ENCODE results near the gene PALM. TPM values are rescaled to one million over a fixed set of nuclear protein-coding genes. Genes with fewer than 3 reads are reported as not detected.

PALM gene
- total and polyA plus RNA-seq, 5 experiments from 2014 or later: not detected

DNA sequence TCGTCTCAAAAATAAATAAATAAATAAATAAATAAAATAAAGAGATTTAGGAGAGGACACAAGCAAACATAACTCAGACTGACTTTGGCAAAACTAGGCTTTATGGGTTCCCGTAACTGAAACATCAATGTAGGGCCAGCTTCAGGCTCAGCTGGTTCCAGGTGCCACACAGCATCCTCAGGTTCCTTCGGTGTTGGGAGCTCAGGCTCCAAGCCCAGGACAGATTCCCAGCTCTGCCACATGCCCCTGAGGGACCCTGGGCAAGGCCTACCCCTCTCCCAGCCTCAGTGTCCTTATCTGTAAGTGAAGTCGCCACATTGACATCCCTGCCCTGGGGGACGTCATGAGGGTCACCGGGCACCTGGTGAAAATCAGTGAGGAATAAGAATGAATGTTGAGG is 60.9 kb downstream of the PALM start:
- Mint-ChIP-seq H3K27me3 (peaks cover 4 to 15% (median 6%) of the 10 kb centered on the region in 5 donors), H3K36me3 (no peaks in the 10 kb centered on the region), H3K27ac (no peak overlapping the region), H3K9me3 (peaks cover 0 to 2% (median 0%) of the 10 kb centered on the region in 9 donors), H3K4me1 (peaks cover 0 to 5% (median 3%) of the 10 kb centered on the region in 4 donors), H3K4me3 (no peak overlapping the region)
- POLR2A ChIA-PET: interaction anchor here (0.6 to 0.7 kb wide), 5 partner anchors 32 to 613 kb away, joined by 3 to 6 read pairs (median 4); no protein-coding TSS in a partner anchor
- no peak for DNase-seq
- ATAC-seq: no peak

DNA sequence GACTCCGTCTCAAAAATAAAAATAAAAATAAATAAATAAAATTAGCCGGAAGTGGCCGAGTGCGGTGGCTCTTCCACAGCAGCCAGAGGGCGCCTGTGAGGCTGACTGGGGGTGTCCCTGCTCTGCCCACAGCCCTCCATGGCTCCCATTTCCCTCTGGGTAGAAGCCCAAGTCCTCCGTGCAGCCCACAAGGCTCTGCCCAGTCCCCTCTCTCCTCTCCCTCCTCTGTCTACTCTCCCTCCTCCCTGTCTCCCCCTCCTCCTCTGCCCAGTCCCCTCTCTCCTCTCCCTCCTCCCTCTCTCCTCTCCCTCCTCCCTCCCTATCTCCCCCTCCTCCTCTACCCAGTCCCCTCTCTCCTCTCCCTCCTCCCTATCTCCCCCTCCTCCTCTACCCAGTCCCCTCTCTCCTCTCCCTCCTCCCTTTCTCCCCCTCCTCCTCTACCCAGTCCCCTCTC is 62.6 kb downstream of the PALM start:
- Mint-ChIP-seq H3K27me3 (peaks cover 4 to 15% (median 6%) of the 10 kb centered on the region in 5 donors), H3K9me3 (peaks cover 0 to 2% (median 0%) of the 10 kb centered on the region in 9 donors), H3K4me3 (no peak overlapping the region), H3K36me3 (no peaks in the 10 kb centered on the region), H3K27ac (no peak overlapping the region), H3K4me1 (peaks cover 0 to 5% (median 3%) of the 10 kb centered on the region in 4 donors)
- POLR2A ChIA-PET: no interaction called here
- DNase-seq (peak in 1 of 10 donors; percentile 10), ATAC-seq (peak in 1 of 2 donors; percentile 36)

DNA sequence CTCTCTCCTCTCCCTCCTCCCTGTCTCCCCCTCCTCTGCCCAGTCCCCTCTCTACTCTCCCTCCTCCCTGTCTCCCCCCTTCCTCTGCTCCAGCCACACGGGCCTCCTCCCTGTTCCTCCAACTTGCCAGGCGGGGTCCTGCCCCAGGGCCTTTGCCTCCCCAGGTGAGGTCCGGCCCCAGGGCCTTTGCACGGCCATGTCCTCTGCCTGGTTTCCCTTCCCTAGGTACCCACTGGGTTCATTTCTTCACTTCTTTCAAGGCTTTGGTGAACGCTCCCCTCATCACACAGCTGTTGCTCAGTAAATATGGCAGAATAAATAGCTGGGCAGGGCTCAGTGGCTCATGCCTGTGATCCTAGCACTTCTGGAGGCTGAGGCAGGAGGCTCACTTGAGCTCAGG is 63.3 kb downstream of the PALM start:
- H3K9me3 Mint-ChIP-seq: peaks cover 0 to 2% (median 0%) of the 10 kb centered on the region in 9 donors
- no peak for ATAC-seq
- DNase-seq: no peak
- H3K27me3 Mint-ChIP-seq: peaks cover 2 to 12% (median 4%) of the 10 kb centered on the region in 5 donors
- POLR2A ChIA-PET: no interaction called here
- H3K36me3 Mint-ChIP-seq: no peaks in the 10 kb centered on the region
- H3K4me3 Mint-ChIP-seq: no peak overlapping the region
- H3K27ac Mint-ChIP-seq: peak overlapping the region in 2 of 10 donors; percentile 5 to 40
- peaks cover 0 to 5% (median 3%) of the 10 kb centered on the region in 4 donors for H3K4me1 Mint-ChIP-seq

DNA sequence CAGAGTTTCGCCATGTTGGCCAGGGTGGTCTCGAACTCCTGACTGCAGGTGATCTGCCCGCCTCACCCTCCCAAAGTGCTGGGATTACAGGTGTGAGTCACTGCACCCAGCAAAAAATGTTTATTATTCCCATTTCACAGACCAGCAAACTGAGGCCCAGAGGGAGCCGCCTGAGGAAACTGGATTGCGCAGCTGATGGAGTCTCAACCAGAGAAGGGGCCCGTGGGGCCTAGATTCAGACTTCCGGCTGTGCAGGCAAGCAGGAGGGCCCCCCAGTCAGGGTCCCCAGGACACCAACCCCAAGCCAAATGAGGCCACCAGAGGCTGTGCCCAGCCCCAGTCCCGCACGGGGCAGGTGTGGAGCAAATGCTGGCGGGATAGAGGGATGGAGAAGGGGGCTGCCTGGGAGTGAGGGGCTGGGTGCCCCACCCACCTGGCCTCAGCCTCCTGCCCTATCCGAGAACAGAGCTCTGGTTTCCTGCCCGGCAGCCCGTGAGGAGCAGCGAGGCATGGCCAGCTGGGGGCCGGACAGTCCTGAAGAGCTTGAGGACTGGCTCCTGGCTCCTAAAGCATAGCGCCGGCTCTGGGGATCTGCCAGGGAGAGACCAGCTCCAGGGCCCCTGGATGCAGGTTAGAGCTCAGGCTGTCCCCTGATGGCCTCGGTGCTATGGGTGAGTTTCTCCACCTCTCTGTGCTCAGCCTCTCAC is 64.1 kb downstream of the PALM start:
- POLR2A ChIA-PET: interaction anchor here (0.5 to 0.9 kb wide), 2 partner anchors 9 to 199 kb away, joined by 5 read pairs; no protein-coding TSS in a partner anchor
- no peak for DNase-seq
- Mint-ChIP-seq H3K36me3 (no peaks in the 10 kb centered on the region), H3K4me3 (no peak overlapping the region), H3K4me1 (peaks cover 0 to 5% (median 3%) of the 10 kb centered on the region in 4 donors), H3K27me3 (peaks cover 0 to 9% (median 4%) of the 10 kb centered on the region in 5 donors), H3K9me3 (peaks cover 0 to 2% (median 0%) of the 10 kb centered on the region in 9 donors), H3K27ac (no peak overlapping the region)
- ATAC-seq: no peak

DNA sequence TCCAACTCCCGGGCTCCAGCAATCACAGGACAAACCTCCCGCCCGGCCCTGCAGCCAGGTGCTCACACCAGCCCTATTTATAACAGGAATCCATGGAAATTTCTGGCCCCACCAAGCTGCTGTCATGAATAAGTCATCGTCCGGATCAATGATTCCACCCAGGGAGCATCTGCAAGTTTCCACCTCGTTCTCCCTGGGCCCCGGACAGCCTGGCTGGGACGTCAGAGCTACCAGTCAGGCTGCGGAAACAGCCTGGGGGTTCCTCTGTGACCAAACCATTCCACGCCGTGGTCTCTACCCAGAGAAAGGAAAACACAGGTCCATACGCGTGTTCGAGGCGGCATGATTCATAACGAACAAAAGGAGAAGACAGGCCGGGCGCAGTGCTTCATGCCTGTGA is 67.8 kb downstream of the PALM start:
- ATAC-seq: no peak
- H3K27me3 Mint-ChIP-seq: peaks cover 0 to 3% (median 1%) of the 10 kb centered on the region in 5 donors
- H3K4me3 Mint-ChIP-seq: no peak overlapping the region
- no peaks in the 10 kb centered on the region for H3K36me3 Mint-ChIP-seq
- no peaks in the 10 kb centered on the region for H3K4me1 Mint-ChIP-seq
- peak overlapping the region in 1 of 10 donors; percentile 40 for H3K27ac Mint-ChIP-seq
- POLR2A ChIA-PET: interaction anchor here (0.6 kb wide), 1 partner anchor 194 kb away, joined by 6 read pairs; no protein-coding TSS in a partner anchor
- no peak for DNase-seq
- no peaks in the 10 kb centered on the region for H3K9me3 Mint-ChIP-seq

DNA sequence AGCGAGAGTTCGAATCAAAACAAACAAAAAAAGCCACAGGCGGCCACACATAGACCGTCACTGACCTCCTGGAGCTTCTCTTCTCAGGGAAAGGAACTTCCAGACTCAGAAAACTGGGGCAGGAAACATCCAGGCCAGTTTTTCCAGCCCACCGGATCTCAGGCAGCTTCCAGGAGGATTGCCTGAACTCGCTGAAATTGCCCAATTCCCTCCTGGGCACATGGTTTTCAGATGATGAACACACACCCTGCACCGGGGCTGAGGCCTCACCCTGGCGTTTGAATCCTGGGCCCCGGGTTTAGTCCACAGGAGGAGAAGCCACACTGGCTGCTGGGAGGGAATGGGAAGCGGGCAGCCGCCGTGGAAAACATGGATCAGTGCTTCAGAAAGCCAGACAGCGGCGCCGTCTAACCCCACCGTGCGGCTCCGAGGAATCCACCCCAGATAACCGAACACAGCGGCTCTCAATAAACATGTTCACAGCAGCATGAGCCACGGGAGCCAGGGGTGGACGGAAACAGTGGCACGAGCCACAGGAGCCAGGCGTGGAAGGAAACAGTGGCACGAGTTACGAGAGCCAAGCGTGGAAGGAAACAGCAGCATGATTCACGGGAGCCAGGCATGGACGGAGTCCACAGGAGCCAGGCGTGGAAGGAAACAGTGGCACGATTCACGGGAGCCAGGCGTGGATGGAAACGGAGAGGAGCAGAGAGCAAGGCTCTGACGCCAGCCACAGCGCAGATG is 70.3 kb downstream of the PALM start:
- no peak overlapping the region for H3K4me3 Mint-ChIP-seq
- H3K27me3 Mint-ChIP-seq: peaks cover 0 to 1% (median 0%) of the 10 kb centered on the region in 5 donors
- POLR2A ChIA-PET: no interaction called here
- DNase-seq: no peak
- ATAC-seq: no peak
- no peaks in the 10 kb centered on the region for H3K36me3 Mint-ChIP-seq
- no peak overlapping the region for H3K27ac Mint-ChIP-seq
- H3K4me1 Mint-ChIP-seq: no peaks in the 10 kb centered on the region
- H3K9me3 Mint-ChIP-seq: no peaks in the 10 kb centered on the region

DNA sequence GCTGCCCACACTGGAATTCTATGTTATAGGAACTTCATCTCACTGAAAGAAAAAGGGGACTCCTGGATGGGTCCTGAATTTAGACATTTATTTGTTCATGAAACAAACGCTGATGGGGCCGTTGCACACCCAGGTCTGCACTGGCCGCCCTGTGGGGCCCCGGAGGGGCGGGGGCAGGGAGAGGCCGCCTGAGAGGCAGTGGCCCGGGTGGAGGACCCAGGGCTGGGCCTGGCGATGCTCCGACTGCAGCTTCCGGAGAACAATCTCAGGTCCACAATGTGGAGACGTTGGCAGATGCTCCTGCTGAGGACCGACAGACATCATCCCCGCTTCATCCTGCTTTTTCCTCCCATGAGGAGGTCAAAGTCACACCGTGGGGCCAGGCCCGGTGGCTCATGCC is 72.2 kb downstream of the PALM start:
- H3K9me3 Mint-ChIP-seq: no peaks in the 10 kb centered on the region
- POLR2A ChIA-PET: no interaction called here
- no peak for DNase-seq
- H3K4me1 Mint-ChIP-seq: no peaks in the 10 kb centered on the region
- H3K27me3 Mint-ChIP-seq: peaks cover 0 to 1% (median 0%) of the 10 kb centered on the region in 5 donors
- H3K4me3 Mint-ChIP-seq: no peak overlapping the region
- H3K36me3 Mint-ChIP-seq: no peaks in the 10 kb centered on the region
- no peak for ATAC-seq
- H3K27ac Mint-ChIP-seq: no peak overlapping the region

DNA sequence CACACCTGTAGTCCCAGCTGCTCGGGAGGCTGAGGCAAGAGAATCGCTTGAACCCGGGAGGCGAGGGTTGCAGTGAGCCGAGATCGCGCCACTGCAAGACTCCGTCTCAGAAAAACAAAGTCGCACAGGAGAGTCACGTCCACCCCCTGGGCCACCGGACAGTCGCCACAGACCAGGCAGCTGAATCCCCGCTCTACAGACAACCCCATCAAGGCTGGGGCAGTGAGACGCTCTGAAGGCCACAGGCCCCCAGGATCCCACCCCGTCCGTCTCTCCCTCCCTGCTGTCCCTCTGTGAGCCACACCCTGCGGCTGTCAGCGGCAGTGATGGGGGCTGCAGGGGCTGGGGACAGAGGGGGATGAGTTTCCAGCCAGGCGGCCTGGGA is 73.1 kb downstream of the PALM start:
- H3K9me3 Mint-ChIP-seq: no peaks in the 10 kb centered on the region
- H3K4me1 Mint-ChIP-seq: no peaks in the 10 kb centered on the region
- H3K27me3 Mint-ChIP-seq: peaks cover 0 to 1% (median 0%) of the 10 kb centered on the region in 5 donors
- no peaks in the 10 kb centered on the region for H3K36me3 Mint-ChIP-seq
- DNase-seq (no peak), ATAC-seq (no peak)
- H3K27ac Mint-ChIP-seq: no peak overlapping the region
- no peak overlapping the region for H3K4me3 Mint-ChIP-seq
- POLR2A ChIA-PET: interaction anchor here (0.6 kb wide), 2 partner anchors 9 to 14 kb away, joined by 4 to 5 read pairs; no protein-coding TSS in a partner anchor

DNA sequence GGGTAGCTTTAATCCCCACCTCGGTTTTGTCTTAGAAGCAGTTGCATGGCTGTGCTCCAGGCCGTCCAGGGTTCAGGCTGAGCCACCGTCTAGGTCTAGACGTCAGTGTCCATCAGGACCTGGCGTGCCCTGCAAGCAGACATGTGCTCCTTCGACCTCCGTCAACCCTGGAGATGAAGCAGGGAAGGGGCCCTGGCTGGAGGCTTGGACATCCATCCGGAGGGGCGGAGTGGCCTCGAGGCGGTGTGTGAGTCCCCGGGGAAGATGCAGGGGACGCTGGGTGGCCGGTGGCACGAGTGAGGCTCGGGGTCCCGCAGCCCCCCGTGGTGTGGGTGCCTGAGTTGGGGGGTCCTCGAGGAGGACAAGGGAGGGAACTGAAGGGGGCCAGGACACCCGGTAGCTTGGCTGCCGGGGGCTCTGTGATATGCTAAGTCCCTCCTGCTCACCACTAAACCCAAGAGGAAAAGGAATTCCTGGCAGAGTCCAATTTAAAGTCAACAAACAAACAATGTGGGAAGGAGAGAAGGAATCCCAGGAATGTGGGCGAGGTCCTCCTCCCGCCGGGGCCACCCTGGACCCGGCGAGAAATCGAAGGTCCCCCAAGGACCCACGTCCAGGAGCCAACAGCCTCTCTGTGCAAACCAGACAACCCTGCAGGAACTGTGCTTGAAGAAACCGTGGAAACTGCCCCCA is 73.6 kb downstream of the PALM start:
- no peak overlapping the region for H3K27ac Mint-ChIP-seq
- POLR2A ChIA-PET: interaction anchor here (0.6 kb wide), 1 partner anchor 10 kb away, joined by 5 read pairs; no protein-coding TSS in a partner anchor
- H3K27me3 Mint-ChIP-seq: peaks cover 0 to 1% (median 0%) of the 10 kb centered on the region in 5 donors
- no peaks in the 10 kb centered on the region for H3K36me3 Mint-ChIP-seq
- ATAC-seq: no peak
- no peak overlapping the region for H3K4me3 Mint-ChIP-seq
- H3K9me3 Mint-ChIP-seq: no peaks in the 10 kb centered on the region
- H3K4me1 Mint-ChIP-seq: no peaks in the 10 kb centered on the region
- no peak for DNase-seq

DNA sequence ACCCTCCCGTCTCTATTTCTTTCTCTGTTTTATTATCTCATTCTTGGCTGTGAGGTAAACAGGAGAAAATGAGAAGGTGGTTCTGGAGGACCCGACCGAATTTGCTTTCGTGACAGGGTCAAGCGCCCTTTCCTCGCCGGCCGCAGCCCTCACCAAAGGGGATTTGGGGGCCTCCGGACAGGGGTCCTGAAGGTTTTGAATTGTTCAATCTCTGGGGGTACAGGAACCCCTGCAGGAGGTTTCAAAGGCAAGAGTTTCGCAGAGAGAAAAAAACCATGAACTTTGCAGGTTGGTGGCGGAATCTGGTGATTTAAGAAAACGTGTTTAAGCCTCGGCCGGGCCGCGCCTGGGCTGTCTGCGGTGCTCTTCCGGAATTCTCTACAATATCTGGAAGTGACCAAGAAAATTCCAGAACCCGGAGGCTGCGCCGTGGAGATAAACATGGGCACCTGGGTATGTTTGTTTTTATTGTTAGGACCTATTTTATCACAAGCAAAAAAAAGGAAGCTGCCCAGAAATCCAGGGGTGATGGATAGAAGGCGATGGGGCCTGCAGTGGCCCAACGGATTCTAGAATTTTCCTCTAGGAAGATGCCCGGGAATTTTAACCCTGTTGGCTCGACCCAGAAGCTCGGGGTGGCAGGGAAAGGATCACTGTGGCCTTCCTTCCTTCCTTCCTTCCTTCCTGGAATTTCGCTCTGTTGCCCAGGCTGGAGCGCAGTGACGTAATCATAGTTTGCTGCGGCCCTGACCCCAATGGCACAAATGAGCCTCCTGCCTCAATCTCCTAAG is 74.3 kb downstream of the PALM start:
- DNase-seq (no peak), ATAC-seq (no peak)
- no peak overlapping the region for H3K4me3 Mint-ChIP-seq
- peaks cover 0 to 1% (median 0%) of the 10 kb centered on the region in 5 donors for H3K27me3 Mint-ChIP-seq
- no peaks in the 10 kb centered on the region for H3K9me3 Mint-ChIP-seq
- H3K4me1 Mint-ChIP-seq: no peaks in the 10 kb centered on the region
- H3K27ac Mint-ChIP-seq: no peak overlapping the region
- no peaks in the 10 kb centered on the region for H3K36me3 Mint-ChIP-seq
- POLR2A ChIA-PET: no interaction called here

DNA sequence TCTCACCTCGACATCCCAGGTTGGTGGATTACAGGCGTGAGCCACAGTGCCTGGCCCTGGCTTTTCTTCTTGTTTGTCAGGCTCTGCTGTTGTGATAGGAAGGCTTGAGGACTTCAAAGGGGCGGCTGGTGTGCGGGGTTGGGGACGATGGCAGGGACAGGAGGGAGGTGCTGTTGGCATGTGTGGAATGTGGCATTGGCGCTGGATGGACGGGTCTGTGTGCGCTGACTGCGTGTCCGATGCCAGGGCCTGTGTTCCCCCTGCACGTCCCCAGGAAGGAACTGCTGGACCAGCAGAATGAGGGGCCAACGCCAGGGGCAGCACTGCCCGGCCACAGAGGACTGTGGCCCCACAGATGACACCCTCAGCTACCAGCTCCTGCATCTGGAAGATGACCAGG is 75.8 kb downstream of the PALM start:
- DNase-seq (no peak), ATAC-seq (no peak)
- POLR2A ChIA-PET: no interaction called here
- Mint-ChIP-seq H3K27ac (no peak overlapping the region), H3K9me3 (no peaks in the 10 kb centered on the region), H3K36me3 (no peaks in the 10 kb centered on the region), H3K4me3 (no peak overlapping the region), H3K4me1 (peaks cover 0 to 8% (median 6%) of the 10 kb centered on the region in 4 donors), H3K27me3 (peaks cover 0 to 8% (median 0%) of the 10 kb centered on the region in 5 donors)

DNA sequence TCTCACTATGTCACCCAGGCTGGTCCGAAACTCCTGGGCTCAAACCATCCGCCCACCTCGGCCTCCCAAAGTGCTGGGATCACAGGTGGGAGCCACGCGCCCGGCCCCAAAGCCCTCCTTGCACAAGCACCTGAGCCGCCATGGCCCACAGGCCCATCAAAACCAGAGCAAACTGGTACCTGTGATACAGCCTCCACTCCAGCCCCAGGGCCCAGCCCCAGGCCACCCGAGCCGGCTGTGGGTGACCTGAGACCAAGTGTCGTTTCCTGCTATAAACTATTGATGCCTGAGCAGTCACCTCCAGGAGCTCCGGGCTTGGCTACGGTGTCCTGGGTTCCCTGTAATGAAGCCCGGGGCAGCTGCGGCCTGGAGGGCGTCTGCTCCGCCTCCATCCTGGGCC is 78.8 kb downstream of the PALM start:
- DNase-seq (no peak), ATAC-seq (no peak)
- Mint-ChIP-seq H3K36me3 (no peaks in the 10 kb centered on the region), H3K27ac (no peak overlapping the region), H3K4me3 (no peak overlapping the region), H3K4me1 (peaks cover 0 to 12% (median 7%) of the 10 kb centered on the region in 4 donors), H3K27me3 (peaks cover 0 to 14% (median 6%) of the 10 kb centered on the region in 5 donors), H3K9me3 (no peaks in the 10 kb centered on the region)
- POLR2A ChIA-PET: interaction anchor here (1.1 kb wide), 1 partner anchor 9 kb away, joined by 5 read pairs; no protein-coding TSS in a partner anchor
